GM12878 (cell line): ENCODE results near the gene GRN. TPM values are rescaled to one million over a fixed set of nuclear protein-coding genes. Genes with fewer than 3 reads are reported as not detected.

Source experiments
- ATAC-seq: fragments of 200-7000 bp; cut with Tn5 transposase; 3 replicates; pipeline ENCODE4 v1.9.1; 2020; ENCODE audit warnings: mild to moderate bottlenecking, moderate library complexity
- BruUV-seq: library from RNA; stranded (reverse); fragments of 400-500 nt; replicated peaks from 2 replicates; lab custom pipeline; 2021; lab: Mats Ljungman, UMichigan
- CTCF ChIA-PET: fragments of 300-600 bp; sonication (Branson Sonifier 250); formaldehyde crosslinking; extraction: SDS; loops from one replicate; lab custom pipeline; 2021; ENCODE audit warnings: inconsistent platforms; lab: Yijun Ruan, JAX
- POLR2A ChIA-PET: fragments of 350-600 bp; formaldehyde crosslinking; extraction: SDS; loops from one replicate; lab custom pipeline; 2021; ENCODE audit warnings: inconsistent platforms; lab: Charles Lee
- RAD21 ChIA-PET: fragments of 300-600 bp; sonication (Branson Sonifier 250); formaldehyde crosslinking; loops from one replicate; lab custom pipeline; 2023; ENCODE audit warnings: antibody characterized with exemption; ENCODE audit not compliant: unreplicated experiment; lab: Charles Lee
- SMC1A ChIA-PET: fragments of 300-600 bp; sonication (Branson Sonifier 250); formaldehyde crosslinking; loops from one replicate; lab custom pipeline; 2023; ENCODE audit not compliant: unreplicated experiment, uncharacterized antibody; lab: Charles Lee
- DNase-seq: peaks from one replicate; pipeline ENCODE4 v3.0.0-alpha.2; 2011; ENCODE audit warnings: low read depth, low spot score
- FAIRE-seq: peaks from 3 replicates; lab custom pipeline; 2011; peaks lifted over from hg19 to GRCh38; lab: Jason Lieb, UNC
- H2AFZ ChIP-seq: 2 replicates; pipeline ENCODE4 v1.6.0; 2011; ENCODE audit warnings: low read depth, low read length, control low read depth; ENCODE audit not compliant: control insufficient read depth
- H3K27ac ChIP-seq: 2 replicates; pipeline ENCODE4 v1.5.1; 2011; ENCODE audit warnings: control low read depth; ENCODE audit not compliant: control insufficient read depth, insufficient read depth
- H3K27me3 ChIP-seq, 2 experiments: replicated peaks in 1 of 2; 2 replicates each; pipeline versions ENCODE4 v1.6.0 to v1.6.1; 2011; ENCODE audit warnings: low read length in 1 of 2; ENCODE audit not compliant: control insufficient read depth in 2 of 2, insufficient read depth in 2 of 2
- H3K36me3 ChIP-seq, 2 experiments: 2 replicates each; pipeline ENCODE4 v1.5.1; 2011; ENCODE audit warnings: low read length in 1 of 2; ENCODE audit not compliant: control insufficient read depth in 2 of 2, insufficient read depth in 2 of 2
- H3K4me1 ChIP-seq: 2 replicates; pipeline ENCODE4 v1.6.1; 2011; ENCODE audit warnings: mild to moderate bottlenecking, low read length, moderate library complexity, mixed read lengths; ENCODE audit not compliant: control insufficient read depth, insufficient read depth
- H3K4me2 ChIP-seq: 2 replicates; pipeline ENCODE4 v1.6.0; 2011; ENCODE audit warnings: control low read depth; ENCODE audit not compliant: control insufficient read depth, insufficient read depth
- H3K4me3 ChIP-seq: fragments of 200-600 bp; sonication (generic); 2 replicates; pipeline ENCODE4 v1.5.1; 2016
- H3K79me2 ChIP-seq: 2 replicates; pipeline ENCODE4 v1.6.0; 2011; ENCODE audit warnings: low read length; ENCODE audit not compliant: control insufficient read depth, insufficient read depth
- H3K9ac ChIP-seq: 2 replicates; pipeline ENCODE4 v1.8.0; 2011; ENCODE audit warnings: low read length, control low read depth, mixed read lengths; ENCODE audit not compliant: control insufficient read depth, insufficient read depth
- H3K9me3 ChIP-seq: replicated peaks from 3 replicates; pipeline ENCODE4 v1.5.1; 2011; ENCODE audit warnings: mild to moderate bottlenecking, low read length; ENCODE audit not compliant: control insufficient read depth, insufficient read depth
- H4K20me1 ChIP-seq: 2 replicates; pipeline ENCODE4 v1.6.0; 2011; ENCODE audit not compliant: control insufficient read depth, insufficient read depth
- ATF7 ChIP-seq: fragments of 450-650 bp; IDR thresholded peaks from 2 replicates; pipeline ENCODE4 v1.6.1; 2016; ENCODE audit warnings: low read depth, mild to moderate bottlenecking
- DPF2 ChIP-seq: fragments of 450-650 bp; IDR thresholded peaks from 2 replicates; pipeline ENCODE4 v1.6.1; 2017; ENCODE audit warnings: mild to moderate bottlenecking
- ESRRA ChIP-seq: IDR thresholded peaks from 2 replicates; pipeline ENCODE4 v1.6.1; 2012; ENCODE audit warnings: mild to moderate bottlenecking, low read length, improper control_type of control experiment
- MEF2A ChIP-seq: IDR thresholded peaks from 2 replicates; pipeline ENCODE4 v1.6.1; 2011; ENCODE audit warnings: low read depth, mild to moderate bottlenecking, low read length, moderate library complexity; ENCODE audit not compliant: insufficient read depth
- MYB ChIP-seq: fragments of 150-350 bp; IDR thresholded peaks from 2 replicates; pipeline ENCODE4 v1.6.1; 2014; ENCODE audit warnings: mild to moderate bottlenecking, low read depth, low read length, borderline replicate concordance
- NFYA ChIP-seq: IDR thresholded peaks from 2 replicates; pipeline ENCODE4 v1.6.1; 2011; ENCODE audit warnings: low read depth, mild to moderate bottlenecking, low read length, improper control_type of control experiment, borderline replicate concordance
- PRDM15 ChIP-seq: fragments of 450-650 bp; formaldehyde crosslinking; IDR thresholded peaks from 2 replicates; pipeline ENCODE4 v1.4.0; 2020; ENCODE audit warnings: mild to moderate bottlenecking, moderate library complexity
- RBBP5 ChIP-seq: fragments of 200-600 bp; sonication (generic); conservative IDR thresholded peaks from 2 replicates; pipeline ENCODE4 v1.6.1; 2016
- RCOR1 ChIP-seq: conservative IDR thresholded peaks from 2 replicates; pipeline ENCODE4 v1.6.1; 2012; ENCODE audit warnings: low read depth, low read length, improper control_type of control experiment
- SIN3A ChIP-seq: IDR thresholded peaks from 2 replicates; pipeline ENCODE4 v1.6.1; 2012; ENCODE audit warnings: low read depth, low read length, improper control_type of control experiment
- SREBF1 ChIP-seq: IDR thresholded peaks from 2 replicates; pipeline ENCODE4 v1.6.1; 2012; ENCODE audit warnings: mild to moderate bottlenecking, low read length
- STAT1 ChIP-seq: fragments of 450-650 bp; conservative IDR thresholded peaks from 2 replicates; pipeline ENCODE4 v1.6.1; 2014; ENCODE audit warnings: antibody characterized with exemption, mild to moderate bottlenecking
- TCF7 ChIP-seq: IDR thresholded peaks from 2 replicates; pipeline ENCODE4 v1.6.1; 2014; ENCODE audit warnings: antibody characterized with exemption, borderline replicate concordance
- ZNF217 ChIP-seq: fragments of 450-650 bp; IDR thresholded peaks from 2 replicates; pipeline ENCODE4 v1.6.1; 2017; ENCODE audit warnings: antibody characterized with exemption, mild to moderate bottlenecking
- ZNF384 ChIP-seq: IDR thresholded peaks from 2 replicates; pipeline ENCODE4 v1.6.1; 2012; ENCODE audit warnings: low read depth, mild to moderate bottlenecking, low read length, improper control_type of control experiment, borderline replicate concordance
- WGBS: methylation state at CpG from one replicate; pipeline ENCODE4 v1.1.6; 2016; ENCODE audit warnings: low lambda C conversion rate; ENCODE audit not compliant: insufficient replicate concordance, insufficient coverage; ENCODE audit errors: missing lambda C conversion rate; 5-methylcytosine and 5-hydroxymethylcytosine counted together
- in situ Hi-C: fragments of 300-500 bp; cut with MboI; formaldehyde crosslinking; loops from 9 replicates; pipeline ENCODE4 v1.14.3; 2018; ENCODE audit warnings: mixed read lengths
- intact Hi-C: fragments of 100-400 bp; cut with micrococcal nuclease; formaldehyde crosslinking; loops from one replicate; pipeline ENCODE4 v1.14.2; 2022; ENCODE audit not compliant: unreplicated experiment
- polyA plus RNA-seq, 11 experiments: library from polyadenylated mRNA; depleted of rRNA in 4 of 11; unstranded in 6 of 11; stranded (reverse) in 5 of 11; fragments of >200 nt; fragmentation: Nextera tagmentation in 4 of 11; fragmentation: Illumina TruSeq in 1 of 11; extraction: Ambion mirVana in 4 of 11; extraction: Trizol in 1 of 11; gene quantifications; 1 replicate in 1 of 11; 2 replicates in 10 of 11; pipeline versions ENCODE4 v1.2.1 to v1.2.3, GENCODE V29; 2011 to 2016; ENCODE audit warnings: inconsistent platforms in 2 of 11, missing spikeins in 2 of 11, low read depth in 1 of 11
- total RNA-seq, 4 experiments: library from RNA; depleted of rRNA in 3 of 4; stranded (reverse); fragments of >200 nt in 3 of 4; fragmentation: Illumina TruSeq in 1 of 4; extraction: Trizol in 1 of 4; gene quantifications; 2 replicates each; pipeline versions ENCODE4 v1.2.1 to v1.2.3, GENCODE V29; 2013 to 2021
- TF ChIP-seq, protein P1 (sequence below): fragments of 450-650 bp; formaldehyde crosslinking; IDR thresholded peaks from 2 replicates; pipeline ENCODE4 v1.5.0; 2022; ENCODE audit warnings: mild to moderate bottlenecking, missing genetic modification characterization

Gene GRN
- total and polyA plus RNA-seq, 10 of the 15 experiments (the other 5 are each of a cell fraction or from before 2014, with no cell fraction given): 22.3 to 389 (median 139) TPM

- TF ChIP-seq RCOR1 (0 out of 2 replicates have a peak, but pooled peaks have one; percentile 48), ATF7 (0 out of 2 replicates have a peak, but pooled peaks have one; percentile 29), SIN3A (0 out of 2 replicates have a peak, but pooled peaks have one; percentile 45)
These were observed 36.7 kb upstream of the GRN start, which contains the start of gene RUNDC3A (continued) for GRCh38 chr17:44308320-44308818.

GRCh38 chr17:44308865-44309264, 36.2 kb upstream of the GRN start:
- in situ Hi-C loops (no loop called here), intact Hi-C loops (no loop called here)
- WGBS: 4% methylated on average over 12 of the region's 15 CpGs
- H3K4me2 ChIP-seq: no peak overlapping the region
- ATAC-seq (peak; percentile 7; the same call in 2 of the 3 replicates), FAIRE-seq (no peak), DNase-seq (no peak)
- peaks cover 6 to 10% of the 10 kb centered on the region in 2 experiments for H3K27me3 ChIP-seq
- ChIA-PET SMC1A (no interaction called here), CTCF (interaction anchor here (1.0 kb wide), 1 partner anchor 105 kb away, joined by 3 read pairs; no protein-coding TSS in a partner anchor), POLR2A (no interaction called here), RAD21 (interaction anchor here (1.0 kb wide), 1 partner anchor 9 kb away, joined by 3 read pairs; no protein-coding TSS in a partner anchor)
- H3K4me3 ChIP-seq: no peak overlapping the region
- no peaks in the 10 kb centered on the region for H3K36me3 ChIP-seq
- no peaks in the 10 kb centered on the region for H3K9me3 ChIP-seq
- BruUV-seq: no TSS peak
- H3K4me1 ChIP-seq: no peaks in the 10 kb centered on the region; the same call in 1 of the 2 replicates
- no peak overlapping the region for H3K9ac ChIP-seq
- no peak overlapping the region for H2AFZ ChIP-seq
- H3K79me2 ChIP-seq: no peaks in the 10 kb centered on the region
- H4K20me1 ChIP-seq: no peaks in the 10 kb centered on the region
- H3K27ac ChIP-seq: no peak overlapping the region
- no peak for TF ChIP-seq DPF2
- no peak for TF ChIP-seq MYB
- no peak for TF ChIP-seq TCF7
- TF ChIP-seq, protein P1, sequence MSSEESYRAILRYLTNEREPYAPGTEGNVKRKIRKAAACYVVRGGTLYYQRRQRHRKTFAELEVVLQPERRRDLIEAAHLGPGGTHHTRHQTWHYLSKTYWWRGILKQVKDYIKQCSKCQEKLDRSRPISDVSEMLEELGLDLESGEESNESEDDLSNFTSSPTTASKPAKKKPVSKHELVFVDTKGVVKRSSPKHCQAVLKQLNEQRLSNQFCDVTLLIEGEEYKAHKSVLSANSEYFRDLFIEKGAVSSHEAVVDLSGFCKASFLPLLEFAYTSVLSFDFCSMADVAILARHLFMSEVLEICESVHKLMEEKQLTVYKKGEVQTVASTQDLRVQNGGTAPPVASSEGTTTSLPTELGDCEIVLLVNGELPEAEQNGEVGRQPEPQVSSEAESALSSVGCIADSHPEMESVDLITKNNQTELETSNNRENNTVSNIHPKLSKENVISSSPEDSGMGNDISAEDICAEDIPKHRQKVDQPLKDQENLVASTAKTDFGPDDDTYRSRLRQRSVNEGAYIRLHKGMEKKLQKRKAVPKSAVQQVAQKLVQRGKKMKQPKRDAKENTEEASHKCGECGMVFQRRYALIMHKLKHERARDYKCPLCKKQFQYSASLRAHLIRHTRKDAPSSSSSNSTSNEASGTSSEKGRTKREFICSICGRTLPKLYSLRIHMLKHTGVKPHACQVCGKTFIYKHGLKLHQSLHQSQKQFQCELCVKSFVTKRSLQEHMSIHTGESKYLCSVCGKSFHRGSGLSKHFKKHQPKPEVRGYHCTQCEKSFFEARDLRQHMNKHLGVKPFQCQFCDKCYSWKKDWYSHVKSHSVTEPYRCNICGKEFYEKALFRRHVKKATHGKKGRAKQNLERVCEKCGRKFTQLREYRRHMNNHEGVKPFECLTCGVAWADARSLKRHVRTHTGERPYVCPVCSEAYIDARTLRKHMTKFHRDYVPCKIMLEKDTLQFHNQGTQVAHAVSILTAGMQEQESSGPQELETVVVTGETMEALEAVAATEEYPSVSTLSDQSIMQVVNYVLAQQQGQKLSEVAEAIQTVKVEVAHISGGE: no peak
- TF ChIP-seq SREBF1: no peak
- no peak for TF ChIP-seq RBBP5
- no peak for TF ChIP-seq ZNF384
- TF ChIP-seq PRDM15 (CRISPR knock-in tag): no peak
- no peak for TF ChIP-seq STAT1
- TF ChIP-seq MEF2A: no peak
- TF ChIP-seq ESRRA: no peak
- no peak for TF ChIP-seq NFYA
- TF ChIP-seq ZNF217: no peak
